Activated B cell treated with CpG ODN at 0.5 μM for 24 hours (primary cell): ENCODE data around the gene KREMEN1. TPM values are rescaled to one million over a fixed set of nuclear protein-coding genes. Genes with fewer than 3 reads are reported as not detected.

Experiments
- ATAC-seq: fragments of 200-7000 bp; cut with Tn5 transposase; one replicate; pipeline ENCODE4 v1.10.0; 2021; ENCODE audit warnings: low read depth, mild to moderate bottlenecking, moderate library complexity
- CTCF ChIA-PET: fragments of 350-600 bp; sonication (Branson Sonifier 250); formaldehyde crosslinking; loops from one replicate; lab custom pipeline; 2021; ENCODE audit warnings: antibody characterized with exemption; lab: Charles Lee
- POLR2A ChIA-PET: fragments of 350-600 bp; sonication (Branson Sonifier 250); formaldehyde crosslinking; loops from one replicate; lab custom pipeline; 2021; ENCODE audit warnings: antibody characterized with exemption; lab: Charles Lee
- DNase-seq: peaks from one replicate; pipeline ENCODE4 v3.0.0; 2022
- H3K27ac Mint-ChIP-seq: one replicate; pipeline ENCODE4 v1.8.0; 2020; ENCODE audit warnings: mixed read lengths
- H3K27me3 Mint-ChIP-seq: one replicate; pipeline ENCODE4 v1.8.0; 2021; ENCODE audit warnings: mixed read lengths
- H3K36me3 Mint-ChIP-seq: one replicate; pipeline ENCODE4 v1.8.0; 2021; ENCODE audit warnings: low read depth, mixed read lengths
- H3K4me1 Mint-ChIP-seq: one replicate; pipeline ENCODE4 v1.8.0; 2021; ENCODE audit warnings: mixed read lengths
- H3K4me3 Mint-ChIP-seq: one replicate; pipeline ENCODE4 v1.8.0; 2020; ENCODE audit warnings: mild to moderate bottlenecking, mixed read lengths
- H3K9me3 Mint-ChIP-seq: one replicate; pipeline ENCODE4 v1.8.0; 2020; ENCODE audit warnings: mixed read lengths
- CTCF ChIP-seq: fragments of 200-600 bp; IDR thresholded peaks from one replicate; pipeline ENCODE4 v1.8.0; 2022; ENCODE audit warnings: antibody characterized with exemption, mild to moderate bottlenecking
- intact Hi-C: fragments of 100-400 bp; cut with micrococcal nuclease; formaldehyde crosslinking; loops from one replicate; pipeline ENCODE4 v1.15.1; 2024
- total RNA-seq: library from RNA; stranded (reverse); gene quantifications from 2 replicates; pipeline ENCODE4 v1.2.3, GENCODE V29; 2022

Gene KREMEN1
- total RNA-seq, 1 donor from 2014 or later: not detected

- Mint-ChIP-seq H3K36me3 (no peaks in the 10 kb centered on the region), H3K27ac (no peak overlapping the region), H3K4me3 (no peak overlapping the region), H3K27me3 (peaks cover 60% of the 10 kb centered on the region), H3K9me3 (no peaks in the 10 kb centered on the region), H3K4me1 (peaks cover 6% of the 10 kb centered on the region)
- POLR2A ChIA-PET: no interaction called here
- DNase-seq (no peak), ATAC-seq (no peak)
- intact Hi-C loops: loop anchor here (2.0 kb wide), 1 partner anchor 14 kb away; no protein-coding TSS in a partner anchor
- CTCF ChIA-PET: interaction anchor here (1.1 to 1.5 kb wide), 2 partner anchors 50 to 92 kb away, joined by 5 to 6 read pairs; no protein-coding TSS in a partner anchor
- TF ChIP-seq CTCF: no peak
These were observed 80.3 kb downstream of the KREMEN1 start for GRCh38 chr22:29152954-29153719.

DNA sequence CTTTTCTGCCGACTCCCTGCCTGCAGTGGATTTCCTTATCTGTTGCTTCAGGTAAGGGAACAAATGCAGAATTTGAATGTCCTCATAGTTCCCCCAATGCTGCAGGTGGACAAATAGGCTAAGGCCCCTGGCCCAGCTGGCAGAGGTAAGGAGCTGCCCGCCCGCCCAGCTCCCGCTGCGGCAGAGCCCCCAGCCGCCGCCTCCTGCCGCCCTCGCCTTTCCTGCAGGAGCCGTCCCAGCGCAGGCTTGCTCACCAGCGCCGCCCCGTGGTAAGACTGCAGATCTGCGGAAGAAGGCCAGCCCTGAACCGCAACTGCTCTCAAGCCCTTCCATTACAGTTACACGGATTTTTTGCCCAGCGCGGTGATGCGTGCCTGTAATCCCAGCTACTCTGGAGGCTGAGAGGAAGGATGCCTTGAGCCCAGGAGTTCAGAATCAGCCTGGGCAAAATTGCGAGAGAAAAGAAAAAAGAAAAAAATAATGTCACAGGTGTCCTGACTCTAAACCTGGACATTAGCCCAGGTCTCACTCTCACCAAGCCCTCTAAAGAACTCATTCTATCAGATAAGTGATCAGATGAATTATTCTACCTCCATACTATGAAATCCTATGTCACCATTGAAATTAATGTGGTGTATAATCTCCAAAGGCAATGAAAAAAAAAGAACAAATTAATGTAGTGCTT lies 81.7 kb downstream of the KREMEN1 start:
- ATAC-seq (peak; percentile 40), DNase-seq (peak; percentile 37)
- Mint-ChIP-seq H3K36me3 (no peaks in the 10 kb centered on the region), H3K27me3 (peaks cover 58% of the 10 kb centered on the region), H3K4me3 (no peak overlapping the region), H3K27ac (no peak overlapping the region), H3K9me3 (no peaks in the 10 kb centered on the region), H3K4me1 (peaks cover 6% of the 10 kb centered on the region)
- no peak for TF ChIP-seq CTCF
- intact Hi-C loops: loop anchor here (1.0 kb wide), 1 partner anchor 91 kb away; no protein-coding TSS in a partner anchor
- POLR2A ChIA-PET: no interaction called here
- CTCF ChIA-PET: interaction anchor here (1.5 kb wide), 1 partner anchor 49 kb away, joined by 5 read pairs; no protein-coding TSS in a partner anchor

- Mint-ChIP-seq H3K4me3 (no peak overlapping the region), H3K27ac (no peak overlapping the region), H3K27me3 (peaks cover 65% of the 10 kb centered on the region), H3K36me3 (no peaks in the 10 kb centered on the region), H3K4me1 (peaks cover 6% of the 10 kb centered on the region), H3K9me3 (no peaks in the 10 kb centered on the region)
- TF ChIP-seq CTCF: no peak
- DNase-seq (no peak), ATAC-seq (no peak)
- CTCF ChIA-PET: no interaction called here
- POLR2A ChIA-PET: no interaction called here
- intact Hi-C loops: no loop called here
These were observed 83.1 kb downstream of the KREMEN1 start for GRCh38 chr22:29155966-29156365.

DNA sequence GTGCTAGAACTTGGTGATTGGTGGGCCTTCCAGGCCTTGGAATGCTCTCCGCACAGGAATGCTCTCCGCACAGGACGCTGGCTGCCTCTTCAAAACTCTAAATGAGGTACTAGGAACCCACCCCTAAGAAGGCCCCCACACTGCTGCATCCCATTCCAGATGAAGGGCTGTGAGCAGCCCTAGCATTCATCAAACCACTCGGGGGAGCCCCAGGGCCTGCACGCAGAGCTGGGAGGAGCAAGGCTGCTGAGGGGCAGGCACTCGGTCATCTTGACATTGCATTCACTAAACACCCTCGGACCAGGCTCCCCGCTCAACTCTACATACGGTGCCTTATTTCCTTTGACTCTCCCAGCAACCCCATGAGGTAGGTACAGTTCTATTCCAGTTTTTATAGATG lies 83.7 kb downstream of the KREMEN1 start:
- Mint-ChIP-seq H3K9me3 (no peaks in the 10 kb centered on the region), H3K4me1 (peaks cover 6% of the 10 kb centered on the region), H3K27ac (no peak overlapping the region), H3K27me3 (peaks cover 64% of the 10 kb centered on the region), H3K4me3 (no peak overlapping the region), H3K36me3 (no peaks in the 10 kb centered on the region)
- intact Hi-C loops: no loop called here
- no peak for TF ChIP-seq CTCF
- ChIA-PET CTCF (no interaction called here), POLR2A (no interaction called here)
- ATAC-seq: peak; percentile 25
- DNase-seq: no peak
